Esophagus squamous epithelium (tissue), 4 donors: ENCODE measurements around the gene CCT6A.
"Not testable (repeated sequence)": the region's sequence is repeated elsewhere in the genome, so short reads cannot be mapped to it uniquely, and the experiment has no call there.

Source experiments
- CTCF ChIP-seq, 6 experiments: fragments of 450-650 bp in 4 of 6; fragments of 200-600 bp in 2 of 6; sonication (generic) in 2 of 6; IDR thresholded peaks; one replicate each; pipeline ENCODE4 v1.5.1; 2016 to 2019; ENCODE audit warnings: antibody characterized with exemption in 6 of 6, mild to moderate bottlenecking in 4 of 6, moderate library complexity in 4 of 6
- POLR2A ChIP-seq, 4 donors: fragments of 450-650 bp; IDR thresholded peaks; one replicate each; pipeline ENCODE4 v1.6.1; 2017; ENCODE audit warnings: antibody characterized with exemption in 4 of 4, mild to moderate bottlenecking in 4 of 4, moderate library complexity in 3 of 4

GRCh38 chr7:56031556-56031955 lies 20.0 kb upstream of the CCT6A start:
- TF ChIP-seq CTCF, POLR2A (IDR thresholded peaks at IDR 0.05): not testable (repeated sequence)
